ENCODE measurements around the gene CGNL1.

CGNL1 gene

DNA sequence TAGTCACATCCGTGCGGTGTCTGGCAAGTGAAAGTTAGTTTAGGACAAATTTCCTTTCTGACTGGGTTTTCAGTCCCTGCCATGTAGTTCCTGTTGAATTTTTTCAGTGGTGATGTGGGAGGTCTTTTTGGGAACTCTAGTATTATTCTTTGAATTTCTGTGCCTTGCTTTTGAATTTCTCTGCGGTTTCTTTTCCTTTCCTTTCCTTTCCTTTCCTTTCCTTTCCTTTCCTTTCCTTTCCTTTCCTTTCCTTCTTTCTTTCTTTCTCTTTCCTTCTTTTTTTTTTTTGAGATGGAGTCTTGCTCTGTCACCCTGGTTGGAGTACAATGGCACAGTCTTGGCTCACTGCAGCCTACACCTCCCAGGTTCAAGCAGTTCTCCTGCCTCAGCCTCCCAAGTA is 88.2 kb downstream of the CGNL1 start:
- Histone ChIP-seq H3K9me3 (ENCODE audit: insufficient read depth, low read length) (no peaks in the 10 kb centered on the region), H3K4me3 (ENCODE audit: low read length) (no peak overlapping the region), H3K27ac (ENCODE audit: low read length) (no peak overlapping the region), H3K36me3 (replicated peaks; ENCODE audit: low read depth, low read length) (no peaks in the 10 kb centered on the region), H2AFZ (ENCODE audit: low read depth, low read length) (no peak overlapping the region), H3K4me2 (ENCODE audit: low read length) (no peak overlapping the region), H3K79me2 (ENCODE audit: low read length) (no peaks in the 10 kb centered on the region), H3K4me1 (ENCODE audit: low read length) (no peaks in the 10 kb centered on the region), H3K27me3 (ENCODE audit: low read depth, low read length) (peaks cover 28% of the 10 kb centered on the region), H3K9ac (ENCODE audit: low read length) (no peak overlapping the region), H4K20me1 (ENCODE audit: insufficient read depth, low read length) (no peaks in the 10 kb centered on the region)
- TF ChIP-seq EZH2phosphoT487 (IDR thresholded peaks at IDR 0.05; ENCODE audit: low read depth) = no peak
- TF ChIP-seq, protein P1, sequence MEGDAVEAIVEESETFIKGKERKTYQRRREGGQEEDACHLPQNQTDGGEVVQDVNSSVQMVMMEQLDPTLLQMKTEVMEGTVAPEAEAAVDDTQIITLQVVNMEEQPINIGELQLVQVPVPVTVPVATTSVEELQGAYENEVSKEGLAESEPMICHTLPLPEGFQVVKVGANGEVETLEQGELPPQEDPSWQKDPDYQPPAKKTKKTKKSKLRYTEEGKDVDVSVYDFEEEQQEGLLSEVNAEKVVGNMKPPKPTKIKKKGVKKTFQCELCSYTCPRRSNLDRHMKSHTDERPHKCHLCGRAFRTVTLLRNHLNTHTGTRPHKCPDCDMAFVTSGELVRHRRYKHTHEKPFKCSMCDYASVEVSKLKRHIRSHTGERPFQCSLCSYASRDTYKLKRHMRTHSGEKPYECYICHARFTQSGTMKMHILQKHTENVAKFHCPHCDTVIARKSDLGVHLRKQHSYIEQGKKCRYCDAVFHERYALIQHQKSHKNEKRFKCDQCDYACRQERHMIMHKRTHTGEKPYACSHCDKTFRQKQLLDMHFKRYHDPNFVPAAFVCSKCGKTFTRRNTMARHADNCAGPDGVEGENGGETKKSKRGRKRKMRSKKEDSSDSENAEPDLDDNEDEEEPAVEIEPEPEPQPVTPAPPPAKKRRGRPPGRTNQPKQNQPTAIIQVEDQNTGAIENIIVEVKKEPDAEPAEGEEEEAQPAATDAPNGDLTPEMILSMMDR (IDR thresholded peaks at IDR 0.05; ENCODE audit: low read depth, low read length) = no peak

DNA sequence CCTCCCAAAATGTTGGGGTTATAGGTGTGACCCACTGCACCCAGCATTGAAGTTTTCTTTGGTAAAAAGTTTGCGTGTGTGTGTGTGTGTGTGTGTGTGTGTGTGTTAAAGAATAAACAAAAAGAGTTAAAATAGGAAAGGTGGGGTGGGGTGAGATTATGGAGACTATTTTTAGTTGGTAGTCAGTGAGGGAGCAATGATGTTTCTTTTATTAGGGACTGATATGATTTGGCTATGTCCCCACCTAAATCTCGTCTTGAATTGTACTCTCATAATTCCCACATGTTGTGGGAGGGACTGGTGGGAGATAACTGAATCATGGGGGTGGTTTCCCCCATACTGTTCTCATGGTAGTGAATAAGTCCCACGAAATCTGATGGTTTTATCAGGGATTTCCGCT is 92.2 kb downstream of the CGNL1 start:
- no peaks in the 10 kb centered on the region for H3K4me1 ChIP-seq (ENCODE audit: low read length)
- H2AFZ ChIP-seq (ENCODE audit: low read depth, low read length) = no peak overlapping the region
- H4K20me1 ChIP-seq (ENCODE audit: insufficient read depth, low read length) = no peaks in the 10 kb centered on the region
- H3K9me3 ChIP-seq (ENCODE audit: insufficient read depth, low read length) = no peaks in the 10 kb centered on the region
- H3K36me3 ChIP-seq (replicated peaks; ENCODE audit: low read depth, low read length) = no peaks in the 10 kb centered on the region
- H3K79me2 ChIP-seq (ENCODE audit: low read length) = no peaks in the 10 kb centered on the region
- H3K4me2 ChIP-seq (ENCODE audit: low read length) = no peak overlapping the region
- H3K4me3 ChIP-seq (ENCODE audit: low read length) = no peak overlapping the region
- H3K27ac ChIP-seq (ENCODE audit: low read length) = no peak overlapping the region
- peaks cover 47% of the 10 kb centered on the region for H3K27me3 ChIP-seq (ENCODE audit: low read depth, low read length)
- TF ChIP-seq EZH2phosphoT487 (IDR thresholded peaks at IDR 0.05; ENCODE audit: low read depth) = no peak
- TF ChIP-seq, protein P1 (IDR thresholded peaks at IDR 0.05; ENCODE audit: low read depth, low read length) = no peak
- no peak overlapping the region for H3K9ac ChIP-seq (ENCODE audit: low read length)

DNA sequence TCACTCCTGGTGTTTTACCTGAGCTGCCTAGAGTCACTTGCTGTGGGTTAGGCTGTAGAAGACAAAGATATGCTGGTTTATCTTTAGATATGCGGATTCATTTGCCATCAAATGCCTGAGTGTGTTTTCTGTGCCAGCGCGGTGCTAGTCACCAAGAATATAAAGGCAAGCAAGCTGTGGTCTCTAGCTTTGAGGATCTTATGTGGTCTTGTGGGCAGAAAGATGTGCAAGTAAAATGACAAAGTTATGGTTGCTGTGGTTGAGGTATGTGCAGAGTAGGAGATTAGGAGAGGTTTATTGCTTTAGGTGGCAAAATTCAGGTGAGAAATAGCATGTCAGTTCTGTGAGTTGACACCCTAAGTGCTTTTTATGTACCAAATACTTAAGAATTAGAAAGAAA is 94.2 kb downstream of the CGNL1 start:
- Histone ChIP-seq H3K9me3 (ENCODE audit: insufficient read depth, low read length) (no peaks in the 10 kb centered on the region), H3K4me2 (ENCODE audit: low read length) (no peak overlapping the region), H2AFZ (ENCODE audit: low read depth, low read length) (no peak overlapping the region), H3K4me1 (ENCODE audit: low read length) (no peaks in the 10 kb centered on the region), H4K20me1 (ENCODE audit: insufficient read depth, low read length) (no peaks in the 10 kb centered on the region), H3K27ac (ENCODE audit: low read length) (no peak overlapping the region), H3K4me3 (ENCODE audit: low read length) (no peak overlapping the region), H3K36me3 (replicated peaks; ENCODE audit: low read depth, low read length) (no peaks in the 10 kb centered on the region), H3K79me2 (ENCODE audit: low read length) (no peaks in the 10 kb centered on the region), H3K9ac (ENCODE audit: low read length) (no peak overlapping the region), H3K27me3 (ENCODE audit: low read depth, low read length) (peaks cover 46% of the 10 kb centered on the region)
- TF ChIP-seq EZH2phosphoT487 (IDR thresholded peaks at IDR 0.05; ENCODE audit: low read depth) = no peak
- TF ChIP-seq, protein P1 (IDR thresholded peaks at IDR 0.05; ENCODE audit: low read depth, low read length) = no peak

DNA sequence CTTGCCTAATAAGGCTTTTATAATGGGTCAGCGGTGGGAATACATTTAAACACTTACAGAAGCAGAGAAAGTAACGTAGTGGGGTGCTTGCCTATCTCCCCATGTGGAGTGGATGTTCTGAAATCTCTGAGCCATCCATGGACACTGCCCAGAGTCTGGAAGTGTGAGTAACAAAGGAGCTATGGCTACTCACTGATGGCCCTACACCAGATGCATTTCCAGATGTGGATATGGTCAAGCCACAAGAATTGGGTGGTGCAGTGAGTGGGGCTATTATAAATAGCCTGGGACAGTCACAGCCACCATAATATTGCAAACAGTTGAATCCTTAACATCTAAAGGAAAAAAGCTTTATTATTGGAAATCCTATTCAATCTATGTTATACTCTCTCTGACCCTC is 96.6 kb downstream of the CGNL1 start:
- peaks cover 30% of the 10 kb centered on the region for H3K27me3 ChIP-seq (ENCODE audit: low read depth, low read length)
- no peak overlapping the region for H3K9ac ChIP-seq (ENCODE audit: low read length)
- TF ChIP-seq EZH2phosphoT487 (IDR thresholded peaks at IDR 0.05; ENCODE audit: low read depth) = no peak
- TF ChIP-seq, protein P1 (IDR thresholded peaks at IDR 0.05; ENCODE audit: low read depth, low read length) = no peak
- H2AFZ ChIP-seq (ENCODE audit: low read depth, low read length) = no peak overlapping the region
- no peaks in the 10 kb centered on the region for H3K4me1 ChIP-seq (ENCODE audit: low read length)
- H3K4me2 ChIP-seq (ENCODE audit: low read length) = no peak overlapping the region
- no peak overlapping the region for H3K4me3 ChIP-seq (ENCODE audit: low read length)
- no peaks in the 10 kb centered on the region for H3K9me3 ChIP-seq (ENCODE audit: insufficient read depth, low read length)
- no peaks in the 10 kb centered on the region for H3K79me2 ChIP-seq (ENCODE audit: low read length)
- no peaks in the 10 kb centered on the region for H4K20me1 ChIP-seq (ENCODE audit: insufficient read depth, low read length)
- H3K36me3 ChIP-seq (replicated peaks; ENCODE audit: low read depth, low read length) = no peaks in the 10 kb centered on the region
- H3K27ac ChIP-seq (ENCODE audit: low read length) = no peak overlapping the region

Measured in OCI-LY3 (cell line).